PFSK-1 (cell line): ENCODE data around the gene RASAL2.

Experiments used
- FOXP2 ChIP-seq: optimal IDR thresholded peaks from 2 replicates; pipeline ENCODE3; 2011; ENCODE audit warnings: borderline replicate concordance, control low read depth, inconsistent platforms; ENCODE audit not compliant: insufficient read depth; ENCODE audit errors: extremely low read length, extremely low read depth
- POLR2AphosphoS5 ChIP-seq: IDR thresholded peaks from 2 replicates; pipeline ENCODE4 v1.6.1; 2012; ENCODE audit warnings: low read depth, mild to moderate bottlenecking, control low read depth, low read length, moderate library complexity
- REST ChIP-seq, 2 experiments: IDR thresholded peaks; 2 replicates each; pipeline versions ENCODE4 v1.6.1 to v1.8.0; 2011 to 2012; ENCODE audit warnings: low read depth in 2 of 2, low read length in 2 of 2, control low read depth in 1 of 2, inconsistent platforms in 1 of 2, mild to moderate bottlenecking in 1 of 2, moderate library complexity in 1 of 2; ENCODE audit not compliant: insufficient read depth in 1 of 2
- SIN3A ChIP-seq: IDR thresholded peaks from 2 replicates; pipeline ENCODE4 v1.6.1; 2012; ENCODE audit warnings: mild to moderate bottlenecking, low read length, moderate library complexity, borderline replicate concordance; ENCODE audit not compliant: insufficient read depth
- TAF1 ChIP-seq: IDR thresholded peaks from 2 replicates; pipeline ENCODE4 v1.6.1; 2012; ENCODE audit warnings: low read length, control low read depth, borderline replicate concordance; ENCODE audit not compliant: insufficient read depth

The RASAL2 gene

GRCh38 chr1:178364782-178365181, 270.9 kb downstream of the RASAL2 start:
- TF ChIP-seq POLR2AphosphoS5, result no peak
- no peak for TF ChIP-seq SIN3A
- TF ChIP-seq TAF1, result no peak

GRCh38 chr1:178367151-178367550, 273.2 kb downstream of the RASAL2 start:
- TF ChIP-seq TAF1, result no peak
- TF ChIP-seq SIN3A, result no peak
- no peak for TF ChIP-seq REST (IDR thresholded peaks at IDR 0.05; ENCODE audit: insufficient read depth in 1 of 2, low read depth in 2 of 2, low read length in 2 of 2)
- no peak for TF ChIP-seq POLR2AphosphoS5
- TF ChIP-seq FOXP2, result no peak

GRCh38 chr1:178368208-178368607, 274.3 kb downstream of the RASAL2 start:
- TF ChIP-seq SIN3A, result no peak
- no peak for TF ChIP-seq REST (IDR thresholded peaks at IDR 0.05; ENCODE audit: insufficient read depth in 1 of 2, low read depth in 2 of 2, low read length in 2 of 2)
- TF ChIP-seq FOXP2, result no peak
- no peak for TF ChIP-seq TAF1

GRCh38 chr1:178371235-178371634, 277.3 kb downstream of the RASAL2 start:
- TF ChIP-seq FOXP2 (no peak), POLR2AphosphoS5 (no peak), SIN3A (no peak), TAF1 (no peak), REST (IDR thresholded peaks at IDR 0.05; ENCODE audit: insufficient read depth in 1 of 2, low read depth in 2 of 2, low read length in 2 of 2) (no peak)

- TF ChIP-seq REST (IDR thresholded peaks at IDR 0.05; ENCODE audit: insufficient read depth in 1 of 2, low read depth in 2 of 2, low read length in 2 of 2), result no peak
- no peak for TF ChIP-seq POLR2AphosphoS5
- TF ChIP-seq SIN3A, result no peak
- TF ChIP-seq TAF1, result no peak
- TF ChIP-seq FOXP2, result no peak
These were observed 278.1 kb downstream of the RASAL2 start for GRCh38 chr1:178371933-178372388.
